H7 (cell line): Measurements from ENCODE around the gene HS2ST1. TPM values are rescaled to one million over a fixed set of nuclear protein-coding genes. Genes with fewer than 3 reads are reported as not detected.

Source experiments
- DNase-seq: peaks from one replicate; pipeline ENCODE4 v3.0.0; 2012
- H3K27me3 ChIP-seq: 2 replicates; pipeline ENCODE4 v1.6.0; 2011; ENCODE audit warnings: mild to moderate bottlenecking, low read length; ENCODE audit not compliant: control insufficient read depth, insufficient read depth
- H3K36me3 ChIP-seq: replicated peaks from 2 replicates; pipeline ENCODE4 v1.5.1; 2011; ENCODE audit warnings: low read length; ENCODE audit not compliant: control insufficient read depth, insufficient read depth
- H3K4me3 ChIP-seq: 2 replicates; pipeline ENCODE4 v1.5.1; 2011; ENCODE audit warnings: low read depth, mild to moderate bottlenecking, control low read depth, low read length, moderate library complexity; ENCODE audit not compliant: insufficient read depth
- total RNA-seq: library from RNA; depleted of rRNA; stranded (reverse); fragments of >200 nt; shearing (Covaris generic); gene quantifications from 2 replicates; pipeline ENCODE4 v1.2.3, GENCODE V29; 2014

HS2ST1 gene
- total RNA-seq, 1 experiment from 2014 or later = 25.8 TPM

DNA sequence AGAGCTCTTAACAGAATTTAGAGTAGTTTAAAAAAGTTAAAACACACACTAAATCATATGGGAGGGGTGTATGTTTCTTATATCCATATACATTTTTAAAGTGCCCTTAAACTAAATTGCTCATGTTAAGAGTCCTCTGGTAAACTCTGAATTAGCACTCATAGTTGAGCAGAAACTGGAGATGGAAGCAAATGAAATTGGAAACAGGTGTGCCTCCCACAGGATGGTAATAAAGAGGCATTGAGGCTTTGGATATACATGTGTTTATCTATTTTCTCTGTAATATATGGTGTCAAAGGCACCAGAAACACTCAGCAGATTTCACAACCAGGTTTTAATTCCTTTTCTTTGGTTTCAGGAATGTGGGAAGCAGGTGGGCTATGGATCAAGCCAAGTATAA, 188.6 kb downstream of the HS2ST1 start:
- Histone ChIP-seq H3K27me3 (no peaks in the 10 kb centered on the region), H3K36me3 (no peaks in the 10 kb centered on the region), H3K4me3 (no peak overlapping the region)
- DNase-seq = no peak

DNA sequence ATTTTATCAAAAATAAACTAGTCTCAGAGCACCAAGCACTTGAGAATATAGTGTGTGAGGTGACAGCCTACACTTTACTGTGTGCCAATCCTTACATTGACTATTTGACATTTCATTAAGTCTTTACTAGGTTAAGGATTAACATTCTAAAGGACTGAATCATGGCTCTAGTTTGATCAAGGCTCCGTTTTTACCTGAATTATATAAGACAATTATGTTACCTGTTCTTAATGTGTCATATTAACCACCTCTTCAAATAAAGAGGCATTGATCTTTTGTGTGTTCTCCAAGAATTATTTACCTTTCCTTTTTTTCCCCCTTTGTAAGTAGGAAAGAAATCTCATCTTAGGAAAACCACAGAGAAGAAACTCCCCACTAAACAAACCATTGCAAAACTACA, 189.7 kb downstream of the HS2ST1 start:
- Histone ChIP-seq H3K27me3 (no peaks in the 10 kb centered on the region), H3K36me3 (no peaks in the 10 kb centered on the region), H3K4me3 (no peak overlapping the region)
- no peak for DNase-seq

DNA sequence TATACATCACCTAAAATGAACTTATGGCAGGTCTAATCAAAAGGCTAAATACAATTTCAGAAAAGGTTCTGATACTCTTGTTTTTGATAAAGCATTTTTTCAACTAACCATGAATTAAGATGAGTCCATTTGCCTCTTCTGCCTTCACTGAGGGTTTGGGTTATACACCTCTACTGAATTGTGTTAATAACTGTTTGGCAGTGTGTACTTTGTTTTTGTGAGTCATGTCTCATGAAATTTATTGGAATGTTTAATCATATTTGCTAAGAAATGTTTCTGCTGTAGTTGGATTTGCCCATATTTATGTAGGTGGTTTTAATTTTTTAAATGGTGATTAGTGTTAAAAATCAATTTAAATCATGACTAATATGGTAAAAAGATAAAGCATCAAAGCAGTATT, 190.5 kb downstream of the HS2ST1 start:
- no peaks in the 10 kb centered on the region for H3K36me3 ChIP-seq
- no peak overlapping the region for H3K4me3 ChIP-seq
- DNase-seq = no peak
- H3K27me3 ChIP-seq = no peaks in the 10 kb centered on the region

DNA sequence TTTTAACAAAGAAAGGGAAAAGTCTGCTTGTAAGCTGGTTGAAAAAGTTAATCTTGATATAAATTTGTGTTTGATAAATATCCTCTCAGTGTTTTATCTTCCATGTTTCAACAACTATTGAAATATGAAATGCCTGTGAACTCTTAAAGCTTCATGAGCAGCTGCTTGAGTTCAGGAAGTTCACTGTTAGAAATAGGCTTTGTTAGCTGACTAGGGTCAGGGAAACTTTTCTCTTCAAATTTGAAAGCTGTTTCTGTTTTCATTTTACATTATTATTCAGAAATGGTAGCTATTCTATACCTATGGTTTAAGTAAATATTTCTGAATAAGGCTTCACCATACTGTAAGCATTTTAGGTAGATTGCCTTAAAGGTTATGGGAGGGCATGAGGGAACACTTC, 191.7 kb downstream of the HS2ST1 start:
- DNase-seq = no peak
- Histone ChIP-seq H3K4me3 (no peak overlapping the region), H3K36me3 (no peaks in the 10 kb centered on the region), H3K27me3 (no peaks in the 10 kb centered on the region)

DNA sequence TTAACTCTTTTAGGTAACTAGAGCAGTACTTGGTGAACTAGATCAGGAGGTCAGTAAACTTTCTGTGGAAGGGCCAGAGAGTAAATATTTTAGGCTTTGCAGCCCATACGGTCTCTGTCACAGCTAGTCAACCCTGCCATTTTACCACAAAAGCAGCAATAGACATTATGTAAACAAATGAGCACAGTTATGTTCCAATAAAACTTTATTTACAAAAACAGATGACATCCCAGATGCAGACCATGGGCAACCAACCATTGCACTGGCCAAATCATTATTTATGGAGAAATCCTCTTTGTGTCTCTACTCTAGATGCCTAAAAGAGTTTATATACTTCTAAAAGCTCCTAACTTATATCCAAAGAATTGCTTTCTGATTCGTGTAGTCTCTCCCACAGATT, 192.4 kb downstream of the HS2ST1 start:
- Histone ChIP-seq H3K36me3 (no peaks in the 10 kb centered on the region), H3K27me3 (no peaks in the 10 kb centered on the region), H3K4me3 (no peak overlapping the region)
- DNase-seq = no peak

DNA sequence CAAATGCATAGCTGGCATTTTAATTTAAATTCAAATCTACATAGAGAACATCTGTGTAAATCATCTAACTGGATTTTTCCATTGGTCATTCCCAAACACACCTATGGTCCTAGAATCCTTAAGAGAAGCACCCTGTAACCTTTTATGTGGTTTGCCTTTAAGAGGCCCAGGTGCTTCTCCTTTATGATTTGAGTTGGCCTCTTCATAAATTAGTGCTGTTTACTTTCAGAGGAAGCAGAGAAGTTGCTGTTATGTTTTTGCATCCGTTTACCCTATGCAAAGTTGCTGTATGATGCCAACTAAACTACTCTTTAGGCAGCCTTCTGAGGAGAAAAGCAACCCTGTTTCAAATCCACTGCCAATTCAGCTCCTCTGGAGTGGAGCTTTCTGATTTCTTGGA, 193.8 kb downstream of the HS2ST1 start:
- H3K36me3 ChIP-seq = no peaks in the 10 kb centered on the region
- no peaks in the 10 kb centered on the region for H3K27me3 ChIP-seq
- H3K4me3 ChIP-seq = no peak overlapping the region
- no peak for DNase-seq

DNA sequence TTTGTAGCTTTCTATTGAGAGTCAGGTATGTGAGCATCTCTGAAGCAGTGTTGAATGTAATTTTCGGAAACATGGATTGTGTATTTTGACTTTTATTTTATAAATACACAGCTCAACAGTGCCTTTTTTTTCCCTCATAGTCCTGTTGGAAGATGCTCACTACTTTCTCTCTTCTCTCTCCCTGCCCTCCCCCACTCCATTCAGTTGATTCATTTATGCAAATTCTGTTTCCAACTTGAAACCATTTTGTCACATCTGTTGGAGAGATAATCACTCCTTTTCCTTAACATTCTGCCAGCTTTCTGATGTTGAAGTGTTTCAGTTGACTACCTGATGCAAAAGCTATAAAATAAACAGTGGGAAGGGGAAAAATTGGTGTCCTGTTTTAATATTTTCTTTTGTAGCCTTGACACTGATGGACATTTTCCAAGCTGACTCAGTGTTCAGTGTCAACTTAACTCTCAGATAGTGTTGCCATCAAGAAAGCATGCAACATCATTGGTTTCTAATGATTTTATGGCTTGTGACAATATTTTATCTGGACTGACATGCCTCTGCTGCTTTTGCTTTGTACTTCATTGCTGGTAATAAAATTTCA, 194.5 kb downstream of the HS2ST1 start:
- H3K36me3 ChIP-seq = no peaks in the 10 kb centered on the region
- no peak overlapping the region for H3K4me3 ChIP-seq
- H3K27me3 ChIP-seq = no peaks in the 10 kb centered on the region
- DNase-seq = no peak

DNA sequence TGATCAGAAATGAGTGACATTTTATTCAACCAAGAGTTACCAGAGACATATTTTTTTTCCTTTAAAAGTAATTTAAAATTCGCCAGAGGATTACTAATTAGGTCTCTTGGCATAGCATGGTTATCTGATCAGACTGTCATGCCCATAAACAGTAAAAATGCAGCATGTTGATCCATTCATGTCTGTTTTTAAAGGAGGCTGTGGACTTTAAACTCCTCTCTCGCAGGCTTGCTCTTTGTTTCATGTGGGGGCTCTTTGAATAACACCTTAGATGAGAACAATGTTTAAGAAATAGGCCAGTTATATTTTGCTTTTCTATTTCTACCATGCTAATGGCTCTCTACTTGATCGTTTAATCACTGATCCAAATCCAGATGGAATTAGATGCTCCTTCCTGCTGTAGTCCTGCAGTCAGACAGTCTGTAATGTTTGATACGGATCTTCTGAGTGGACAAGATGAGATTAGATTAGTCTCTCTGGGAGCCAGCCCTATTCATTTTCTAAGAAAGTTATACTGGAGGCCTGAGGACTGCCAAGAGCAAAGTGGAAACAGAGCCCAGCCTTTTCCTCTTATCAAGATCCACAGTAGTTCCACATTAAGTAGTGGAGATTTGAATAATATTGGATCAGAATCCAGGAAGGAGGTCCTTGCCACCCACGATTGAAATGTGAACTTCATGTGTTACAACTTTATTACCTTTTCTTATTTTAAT, 197.4 kb downstream of the HS2ST1 start:
- Histone ChIP-seq H3K4me3 (no peak overlapping the region), H3K36me3 (no peaks in the 10 kb centered on the region), H3K27me3 (peaks cover 3% of the 10 kb centered on the region; the same call in 1 of the 2 replicates)
- no peak for DNase-seq

DNA sequence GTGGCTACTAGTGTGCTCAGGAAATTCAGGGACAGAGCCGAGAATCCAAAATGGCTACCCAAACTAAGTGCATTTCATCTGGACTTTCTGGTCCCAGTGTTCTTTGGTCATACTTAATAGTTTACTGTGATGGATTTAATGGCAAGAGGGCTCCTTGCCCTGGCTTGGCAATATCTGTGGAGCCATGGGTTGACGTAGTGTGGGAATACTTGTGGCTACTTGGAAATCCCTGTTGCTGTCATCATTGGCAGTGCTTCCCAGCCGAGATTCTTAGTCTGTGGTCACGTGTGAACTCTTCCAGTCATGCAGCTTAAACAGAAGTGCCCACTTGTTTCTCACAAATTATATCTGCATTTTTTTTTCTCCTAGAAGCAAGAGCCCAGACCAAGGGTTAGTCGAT, 198.9 kb downstream of the HS2ST1 start:
- H3K27me3 ChIP-seq = peaks cover 3% of the 10 kb centered on the region; the same call in 1 of the 2 replicates
- H3K36me3 ChIP-seq = no peaks in the 10 kb centered on the region
- no peak overlapping the region for H3K4me3 ChIP-seq
- DNase-seq = no peak

DNA sequence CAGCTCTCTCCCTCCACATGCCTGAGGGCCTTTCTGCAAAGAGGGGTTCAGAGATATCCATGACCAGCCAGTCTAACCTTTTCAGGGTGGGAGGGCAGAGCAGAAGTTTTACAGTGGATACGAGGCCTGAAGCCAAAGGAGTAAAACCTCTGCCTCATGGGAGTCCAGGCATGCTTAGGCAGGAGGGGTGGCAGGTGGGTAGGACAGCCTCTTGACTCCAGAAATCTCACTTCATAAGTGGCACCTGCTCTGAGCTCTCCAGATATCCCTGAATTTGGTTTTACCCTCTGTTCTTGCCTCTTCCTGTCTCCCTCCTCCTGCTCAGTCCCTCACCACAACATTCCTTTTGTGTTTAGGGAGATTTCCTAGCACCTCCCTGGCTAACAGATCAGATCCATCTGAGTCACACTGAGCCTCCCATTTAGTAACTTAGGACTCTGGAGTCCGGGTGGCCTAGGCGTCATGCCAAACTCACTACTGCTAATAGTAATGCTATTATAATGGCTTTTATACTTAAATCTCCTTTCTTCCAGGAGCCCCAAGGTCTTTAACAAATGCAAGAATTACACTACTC, 201.0 kb downstream of the HS2ST1 start:
- peaks cover 3% of the 10 kb centered on the region; the same call in 1 of the 2 replicates for H3K27me3 ChIP-seq
- no peak overlapping the region for H3K4me3 ChIP-seq
- no peaks in the 10 kb centered on the region for H3K36me3 ChIP-seq
- DNase-seq = no peak

DNA sequence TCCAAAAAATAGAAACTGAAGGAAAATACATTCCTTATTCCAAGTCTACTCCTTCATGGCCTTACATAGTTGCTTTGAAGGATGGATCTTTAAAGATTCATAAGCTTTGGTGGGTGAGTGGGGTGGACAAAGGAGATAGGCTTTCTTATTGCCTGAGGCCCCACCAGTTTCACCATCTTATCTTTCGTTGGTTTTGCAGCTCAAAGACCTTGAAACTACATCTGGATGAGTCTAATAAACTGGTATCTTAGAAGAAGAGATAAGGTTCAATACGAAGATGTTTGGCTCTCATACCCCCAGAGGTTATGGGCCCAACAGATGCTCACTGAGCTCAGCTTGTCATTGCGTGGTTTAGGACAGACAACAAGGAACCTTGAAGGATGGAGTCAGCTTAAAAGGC, 201.5 kb downstream of the HS2ST1 start:
- H3K4me3 ChIP-seq = no peak overlapping the region
- no peaks in the 10 kb centered on the region for H3K36me3 ChIP-seq
- DNase-seq = no peak
- H3K27me3 ChIP-seq = peaks cover 3% of the 10 kb centered on the region; the same call in 1 of the 2 replicates

DNA sequence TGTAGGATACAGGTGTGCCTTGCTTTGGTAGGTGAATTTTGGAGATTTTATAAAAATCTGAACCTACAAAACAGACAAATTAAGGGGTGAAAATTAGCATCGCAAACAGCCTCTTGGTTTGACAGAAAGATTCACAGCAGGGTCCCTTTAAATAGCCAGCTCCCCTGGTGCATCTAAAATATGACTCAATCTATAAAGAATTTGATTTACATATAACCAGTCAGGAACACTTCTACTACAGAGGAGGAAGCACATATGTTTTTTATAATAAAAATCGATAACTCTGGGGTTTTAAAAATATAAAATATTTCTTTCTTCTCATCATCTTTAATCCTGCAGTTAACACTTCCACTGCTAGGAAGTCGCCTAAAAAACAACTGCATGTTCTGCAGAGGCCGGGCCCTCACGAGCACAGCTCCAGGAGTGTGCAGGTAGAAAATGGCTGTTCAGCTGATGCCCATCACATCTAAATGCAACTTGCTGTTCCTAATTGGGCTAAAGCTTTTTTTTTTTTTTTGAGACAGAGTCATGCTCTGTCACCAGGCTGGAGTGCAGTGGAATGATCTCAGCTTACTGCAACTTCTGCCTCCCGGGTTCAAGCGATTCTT, 203.4 kb downstream of the HS2ST1 start:
- Histone ChIP-seq H3K27me3 (peaks cover 3% of the 10 kb centered on the region; the same call in 1 of the 2 replicates), H3K36me3 (no peaks in the 10 kb centered on the region), H3K4me3 (no peak overlapping the region)
- no peak for DNase-seq

DNA sequence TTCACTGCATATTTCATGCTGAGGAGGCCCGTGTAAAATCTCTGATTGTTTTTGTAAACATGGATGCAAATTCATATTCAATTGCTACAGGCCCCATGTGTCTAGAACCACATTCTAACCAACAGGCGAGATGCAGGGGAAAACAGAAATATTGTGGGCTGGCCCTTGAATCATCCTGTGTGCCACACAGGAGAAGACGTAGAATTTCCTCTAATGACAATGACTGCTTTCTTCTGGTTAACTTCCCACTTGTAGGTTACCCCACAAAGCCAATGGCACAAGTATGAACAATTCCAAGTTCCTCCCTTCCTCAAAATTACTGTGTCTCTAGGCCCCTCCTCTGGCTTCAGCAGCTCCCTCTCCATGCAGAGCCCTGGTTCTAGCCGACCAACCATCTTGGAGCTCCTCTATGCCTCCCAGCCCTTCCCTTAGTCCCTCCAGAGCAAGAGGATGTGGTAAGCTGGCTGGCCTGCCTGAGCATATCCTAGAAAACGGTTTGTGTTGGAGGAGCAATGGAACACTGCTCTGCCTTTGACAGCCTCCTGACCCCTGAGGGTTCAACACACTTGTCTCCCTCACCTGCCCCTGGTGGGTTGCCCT, 205.2 kb downstream of the HS2ST1 start:
- no peak overlapping the region for H3K4me3 ChIP-seq
- no peaks in the 10 kb centered on the region for H3K36me3 ChIP-seq
- peaks cover 3% of the 10 kb centered on the region; the same call in 1 of the 2 replicates for H3K27me3 ChIP-seq
- DNase-seq = no peak

DNA sequence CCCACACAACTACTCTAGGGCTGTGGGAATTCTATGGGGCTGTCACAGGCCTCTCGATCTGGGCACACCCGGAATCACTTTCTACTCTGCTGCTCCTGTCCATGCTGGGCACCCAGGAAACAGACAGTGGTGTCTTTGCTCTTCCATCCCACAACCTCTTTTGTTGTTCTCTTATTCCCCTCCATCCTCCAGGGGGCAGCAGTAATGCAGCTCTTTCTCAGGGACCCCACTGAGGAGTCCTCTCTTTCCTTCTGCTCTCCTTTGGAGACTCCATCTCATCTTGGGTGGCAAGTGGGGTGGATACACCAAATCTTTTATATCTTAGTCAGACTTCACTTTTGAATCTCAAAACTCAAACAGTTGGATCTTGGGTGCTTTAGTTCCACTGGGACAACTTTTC, 206.3 kb downstream of the HS2ST1 start:
- Histone ChIP-seq H3K36me3 (no peaks in the 10 kb centered on the region), H3K4me3 (no peak overlapping the region), H3K27me3 (no peaks in the 10 kb centered on the region)
- no peak for DNase-seq
